Fibroblast of lung (primary cell): Measurements from ENCODE around the gene KRT16. TPM values are rescaled to one million over a fixed set of nuclear protein-coding genes. Genes with fewer than 3 reads are reported as not detected.

Experiments
- DNase-seq, 2 donors: peaks; one replicate each; pipeline versions ENCODE4 v3.0.0 to v3.0.0-alpha.2; 2010; ENCODE audit warnings: low read depth in 2 of 2
- H2AFZ ChIP-seq: 2 replicates; pipeline ENCODE4 v1.5.1; 2012; ENCODE audit warnings: low read length, control low read depth, inconsistent platforms
- H3K27ac ChIP-seq: 2 replicates; pipeline ENCODE4 v1.5.1; 2011; ENCODE audit warnings: low read length, control low read depth; ENCODE audit not compliant: insufficient read depth
- H3K27me3 ChIP-seq: 2 replicates; pipeline ENCODE4 v1.5.1; 2011; ENCODE audit warnings: mild to moderate bottlenecking, low read length; ENCODE audit not compliant: control insufficient read depth, insufficient read depth
- H3K36me3 ChIP-seq: 2 replicates; pipeline ENCODE4 v1.5.1; 2011; ENCODE audit warnings: low read length; ENCODE audit not compliant: control insufficient read depth, insufficient read depth
- H3K4me1 ChIP-seq: 2 replicates; pipeline ENCODE4 v1.5.1; 2011; ENCODE audit warnings: low read length; ENCODE audit not compliant: control insufficient read depth, insufficient read depth; ENCODE audit errors: extremely low read depth
- H3K4me2 ChIP-seq: 2 replicates; pipeline ENCODE4 v1.5.1; 2011; ENCODE audit warnings: low read length, control low read depth; ENCODE audit not compliant: insufficient read depth; ENCODE audit errors: extremely low read depth
- H3K4me3 ChIP-seq, 4 experiments: fragments of 200-600 bp in 1 of 4; sonication (generic) in 1 of 4; replicated peaks in 1 of 4; 2 replicates each; pipeline ENCODE4 v1.5.1; 2011 to 2016; ENCODE audit warnings: low read length in 4 of 4, low read depth in 3 of 4, mild to moderate bottlenecking in 3 of 4, control low read depth in 2 of 4, inconsistent platforms in 1 of 4, mixed read lengths in 1 of 4; ENCODE audit not compliant: insufficient read depth in 1 of 4; ENCODE audit errors: control extremely low read depth in 1 of 4
- H3K79me2 ChIP-seq: 2 replicates; pipeline ENCODE4 v1.5.1; 2012; ENCODE audit warnings: mild to moderate bottlenecking, low read length, inconsistent platforms; ENCODE audit not compliant: control insufficient read depth, insufficient read depth
- H3K9ac ChIP-seq: 2 replicates; pipeline ENCODE4 v1.5.1; 2011; ENCODE audit warnings: mild to moderate bottlenecking, low read length, control low read depth; ENCODE audit not compliant: insufficient read depth
- H3K9me3 ChIP-seq: 2 replicates; pipeline ENCODE4 v1.5.1; 2012; ENCODE audit warnings: low read depth, low read length; ENCODE audit not compliant: control insufficient read depth, insufficient read depth
- H4K20me1 ChIP-seq: 2 replicates; pipeline ENCODE4 v1.5.1; 2011; ENCODE audit warnings: low read length; ENCODE audit not compliant: control insufficient read depth, insufficient read depth; ENCODE audit errors: extremely low read depth
- CTCF ChIP-seq, 2 donors: IDR thresholded peaks in 1 of 2; conservative IDR thresholded peaks in 1 of 2; 1 replicate in 1 of 2; 2 replicates in 1 of 2; pipeline ENCODE4 v1.5.1; 2011 to 2012; ENCODE audit warnings: low read length in 2 of 2, control low read depth in 1 of 2, inconsistent platforms in 1 of 2, low read depth in 1 of 2, mild to moderate bottlenecking in 1 of 2
- EZH2 ChIP-seq: IDR thresholded peaks from 2 replicates; pipeline ENCODE4 v1.5.1; 2012; ENCODE audit warnings: low read length, control low read depth, mild to moderate bottlenecking; ENCODE audit errors: missing control alignments
- polyA plus RNA-seq, 2 donors: library from polyadenylated mRNA; depleted of rRNA in 1 of 2; stranded (reverse) in 1 of 2; unstranded in 1 of 2; fragments of >200 nt; gene quantifications; 2 replicates each; pipeline ENCODE4 v1.2.1, GENCODE V29; 2011 to 2012; ENCODE audit warnings: missing spikeins in 1 of 2
- total RNA-seq: library from RNA; depleted of rRNA; stranded (reverse); fragments of >200 nt; gene quantifications from 2 replicates; pipeline ENCODE4 v1.2.1, GENCODE V29; 2014

KRT16 gene
- total and polyA plus RNA-seq, 2 donors (not counting 1 experiment from before 2014, with no cell fraction given), result 0.09 TPM; not detected in 1

GRCh38 chr17:41600318-41600717, 12.2 kb downstream of the KRT16 start:
- H3K27me3 ChIP-seq, result peaks cover 1% of the 10 kb centered on the region
- no peak overlapping the region for H3K27ac ChIP-seq
- H3K36me3 ChIP-seq, result no peaks in the 10 kb centered on the region
- no peak overlapping the region for H3K9ac ChIP-seq
- H4K20me1 ChIP-seq, result no peaks in the 10 kb centered on the region
- no peak overlapping the region for H3K4me3 ChIP-seq
- H3K4me1 ChIP-seq, result no peaks in the 10 kb centered on the region
- no peak overlapping the region for H3K4me2 ChIP-seq
- H3K79me2 ChIP-seq, result no peaks in the 10 kb centered on the region
- no peak for DNase-seq
- no peak overlapping the region for H2AFZ ChIP-seq
- H3K9me3 ChIP-seq, result no peaks in the 10 kb centered on the region
- no peak for TF ChIP-seq CTCF (conservative IDR thresholded peaks at IDR 0.05 in 1 of 2, IDR thresholded peaks at IDR 0.05 in 1 of 2; ENCODE audit: low read depth in 1 of 2, low read length in 2 of 2)
- no peak for TF ChIP-seq EZH2

GRCh38 chr17:41599680-41600079, 12.9 kb downstream of the KRT16 start:
- no peaks in the 10 kb centered on the region for H3K4me1 ChIP-seq
- H4K20me1 ChIP-seq, result no peaks in the 10 kb centered on the region
- no peak overlapping the region for H3K9ac ChIP-seq
- DNase-seq, result no peak
- no peak overlapping the region for H3K4me3 ChIP-seq
- peaks cover 8% of the 10 kb centered on the region for H3K27me3 ChIP-seq
- TF ChIP-seq EZH2 (no peak), CTCF (conservative IDR thresholded peaks at IDR 0.05 in 1 of 2, IDR thresholded peaks at IDR 0.05 in 1 of 2; ENCODE audit: low read depth in 1 of 2, low read length in 2 of 2) (no peak)
- H3K79me2 ChIP-seq, result no peaks in the 10 kb centered on the region
- H3K9me3 ChIP-seq, result no peaks in the 10 kb centered on the region
- no peak overlapping the region for H3K27ac ChIP-seq
- no peak overlapping the region for H2AFZ ChIP-seq
- H3K36me3 ChIP-seq, result no peaks in the 10 kb centered on the region
- no peak overlapping the region for H3K4me2 ChIP-seq

- H3K9ac ChIP-seq, result no peak overlapping the region
- H3K4me1 ChIP-seq, result no peaks in the 10 kb centered on the region
- no peak overlapping the region for H3K27ac ChIP-seq
- DNase-seq, result no peak
- no peaks in the 10 kb centered on the region for H3K79me2 ChIP-seq
- no peak for TF ChIP-seq CTCF (conservative IDR thresholded peaks at IDR 0.05 in 1 of 2, IDR thresholded peaks at IDR 0.05 in 1 of 2; ENCODE audit: low read depth in 1 of 2, low read length in 2 of 2)
- TF ChIP-seq EZH2, result no peak
- H3K27me3 ChIP-seq, result peaks cover 15% of the 10 kb centered on the region
- H3K4me3 ChIP-seq, result no peak overlapping the region
- H2AFZ ChIP-seq, result no peak overlapping the region
- no peaks in the 10 kb centered on the region for H3K36me3 ChIP-seq
- H3K4me2 ChIP-seq, result no peak overlapping the region
- no peaks in the 10 kb centered on the region for H4K20me1 ChIP-seq
- H3K9me3 ChIP-seq, result no peaks in the 10 kb centered on the region
Observed at GRCh38 chr17:41595585-41595984, 17.0 kb downstream of the KRT16 start.
